HEK293 (cell line): ENCODE results near the gene GRHL3.

Experiments
- BCL11B ChIP-seq: fragments of 450-650 bp; formaldehyde crosslinking; IDR thresholded peaks from 2 replicates; pipeline ENCODE4 v1.5.1; 2016; ENCODE audit warnings: low read depth, missing biosample characterization, missing genetic modification characterization
- BCL6B ChIP-seq: fragments of 450-650 bp; formaldehyde crosslinking; IDR thresholded peaks from 2 replicates; pipeline ENCODE4 v1.5.1; 2017; ENCODE audit warnings: missing biosample characterization, missing genetic modification characterization
- KLF9 ChIP-seq: fragments of 450-650 bp; formaldehyde crosslinking; IDR thresholded peaks from 2 replicates; pipeline ENCODE4 v1.5.1; 2016; ENCODE audit warnings: missing biosample characterization, missing genetic modification characterization, low read depth
- OSR2 ChIP-seq: fragments of 450-650 bp; formaldehyde crosslinking; IDR thresholded peaks from 2 replicates; pipeline ENCODE4 v1.5.1; 2016; ENCODE audit warnings: missing biosample characterization, missing genetic modification characterization
- PRDM1 ChIP-seq: fragments of 450-650 bp; formaldehyde crosslinking; IDR thresholded peaks from 2 replicates; pipeline ENCODE4; 2016; ENCODE audit warnings: missing biosample characterization, missing genetic modification characterization
- PRDM2 ChIP-seq: fragments of 450-650 bp; formaldehyde crosslinking; IDR thresholded peaks from 2 replicates; pipeline ENCODE4 v1.5.1; 2016; ENCODE audit warnings: missing biosample characterization, missing genetic modification characterization, borderline replicate concordance
- REPIN1 ChIP-seq: fragments of 450-650 bp; formaldehyde crosslinking; IDR thresholded peaks from 2 replicates; pipeline ENCODE4 v1.5.1; 2017; ENCODE audit warnings: missing biosample characterization, missing genetic modification characterization, low read depth
- TSHZ1 ChIP-seq: fragments of 450-650 bp; formaldehyde crosslinking; IDR thresholded peaks from 2 replicates; pipeline ENCODE4 v1.5.1; 2016; ENCODE audit warnings: missing biosample characterization, missing genetic modification characterization, borderline replicate concordance
- ZBTB1 ChIP-seq: fragments of 450-650 bp; formaldehyde crosslinking; IDR thresholded peaks from 2 replicates; pipeline ENCODE4 v1.5.1; 2016; ENCODE audit warnings: missing biosample characterization, missing genetic modification characterization
- ZBTB6 ChIP-seq: fragments of 450-650 bp; formaldehyde crosslinking; IDR thresholded peaks from 2 replicates; pipeline ENCODE4 v1.5.1; 2017; ENCODE audit warnings: missing biosample characterization, missing genetic modification characterization
- ZNF155 ChIP-seq: fragments of 450-650 bp; formaldehyde crosslinking; IDR thresholded peaks from 2 replicates; pipeline ENCODE4 v1.5.1; 2016; ENCODE audit warnings: missing biosample characterization, missing genetic modification characterization
- ZNF184 ChIP-seq: fragments of 450-650 bp; IDR thresholded peaks from 2 replicates; pipeline ENCODE4 v1.5.1; 2018; ENCODE audit warnings: missing biosample characterization, mild to moderate bottlenecking, missing genetic modification characterization
- ZNF23 ChIP-seq: fragments of 450-650 bp; formaldehyde crosslinking; IDR thresholded peaks from 2 replicates; pipeline ENCODE4 v1.5.1; 2016; ENCODE audit warnings: missing biosample characterization, missing genetic modification characterization, borderline replicate concordance
- ZNF239 ChIP-seq: fragments of 450-650 bp; formaldehyde crosslinking; IDR thresholded peaks from 2 replicates; pipeline ENCODE4 v1.5.1; 2016; ENCODE audit warnings: missing biosample characterization, missing genetic modification characterization
- ZNF280D ChIP-seq: fragments of 450-650 bp; formaldehyde crosslinking; IDR thresholded peaks from 2 replicates; pipeline ENCODE4 v1.5.1; 2016; ENCODE audit warnings: missing biosample characterization, missing genetic modification characterization
- ZNF423 ChIP-seq: fragments of 450-650 bp; formaldehyde crosslinking; IDR thresholded peaks from 2 replicates; pipeline ENCODE4 v1.5.1; 2016; ENCODE audit warnings: missing biosample characterization, missing genetic modification characterization
- ZNF426 ChIP-seq: fragments of 450-650 bp; formaldehyde crosslinking; IDR thresholded peaks from 2 replicates; pipeline ENCODE4 v1.5.1; 2017; ENCODE audit warnings: missing biosample characterization, missing genetic modification characterization, mild to moderate bottlenecking, inconsistent platforms, moderate library complexity
- ZNF654 ChIP-seq: fragments of 450-650 bp; formaldehyde crosslinking; IDR thresholded peaks from 2 replicates; pipeline ENCODE4 v1.5.1; 2016; ENCODE audit warnings: low read depth, missing biosample characterization, missing genetic modification characterization
- ZNF785 ChIP-seq: fragments of 450-650 bp; formaldehyde crosslinking; IDR thresholded peaks from 2 replicates; pipeline ENCODE4 v1.5.1; 2016; ENCODE audit warnings: missing biosample characterization, missing genetic modification characterization
- ZNF791 ChIP-seq: fragments of 450-650 bp; formaldehyde crosslinking; IDR thresholded peaks from 2 replicates; pipeline ENCODE4 v1.5.1; 2016; ENCODE audit warnings: missing biosample characterization, missing genetic modification characterization
- ZNF792 ChIP-seq: fragments of 450-650 bp; formaldehyde crosslinking; IDR thresholded peaks from 2 replicates; pipeline ENCODE4 v1.5.1; 2016; ENCODE audit warnings: missing biosample characterization, missing genetic modification characterization
- ZNF843 ChIP-seq: fragments of 450-650 bp; formaldehyde crosslinking; IDR thresholded peaks from 2 replicates; pipeline ENCODE4 v1.5.1; 2016; ENCODE audit warnings: missing biosample characterization, missing genetic modification characterization
- ZSCAN4 ChIP-seq: fragments of 450-650 bp; formaldehyde crosslinking; IDR thresholded peaks from 2 replicates; pipeline ENCODE4 v1.5.1; 2017; ENCODE audit warnings: missing biosample characterization, missing genetic modification characterization

GRHL3 gene

DNA sequence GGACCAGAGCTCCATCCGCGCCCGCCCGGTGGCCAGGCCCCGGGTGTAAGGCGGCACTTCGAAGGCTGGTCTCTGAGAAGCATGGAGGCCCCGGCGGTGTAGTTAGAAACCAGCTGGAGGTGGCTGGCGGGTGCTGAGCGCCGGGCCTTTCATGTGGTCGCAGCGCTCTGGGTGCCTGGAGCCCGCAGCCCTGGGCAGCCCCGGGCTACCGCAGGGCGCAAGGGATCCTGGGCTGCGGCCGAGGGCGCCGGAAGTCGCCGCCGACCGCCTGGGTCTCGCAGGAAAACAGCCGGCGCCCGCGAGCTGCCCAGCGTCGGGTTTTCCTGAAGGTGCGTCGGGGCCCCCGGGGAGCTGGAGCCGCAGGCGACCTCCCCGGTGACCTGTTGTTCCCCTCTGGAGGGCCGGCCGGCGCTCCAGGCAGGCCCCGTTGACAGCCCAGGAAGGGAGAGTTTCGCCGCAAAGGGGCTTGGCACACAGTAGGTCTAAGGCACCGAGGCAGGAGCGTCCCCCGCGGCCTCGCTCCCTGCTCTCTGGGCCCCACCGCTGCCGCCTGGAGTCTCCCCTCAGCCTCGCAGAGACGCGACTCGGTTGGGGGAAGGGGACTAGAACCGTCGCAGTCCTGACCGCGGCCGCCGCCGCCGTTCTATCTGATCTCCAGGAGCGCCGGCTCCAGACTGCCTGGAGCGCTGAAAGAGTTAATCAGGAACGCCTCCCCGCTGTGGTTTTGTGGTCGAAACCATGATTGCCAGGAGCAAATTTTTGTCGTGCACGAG lies 2.7 kb downstream of the GRHL3 start (continued):
- no peak for TF ChIP-seq PRDM2
- TF ChIP-seq ZNF280D (tag by site-specific recombination), result no peak
- peak; percentile 43; the same call in 1 of the 2 replicates for TF ChIP-seq KLF9 (tag by site-specific recombination)
- TF ChIP-seq ZBTB1 (tag by site-specific recombination), result peak; percentile 88; the same call in 1 of the 2 replicates
- TF ChIP-seq ZNF239 (tag by site-specific recombination), result no peak
- TF ChIP-seq ZNF654 (tag by site-specific recombination), result no peak
- no peak for TF ChIP-seq ZNF184 (tag by site-specific recombination)
- TF ChIP-seq BCL11B (tag by site-specific recombination), result no peak
- TF ChIP-seq TSHZ1, result peak; percentile 53; the same call in 1 of the 2 replicates
- TF ChIP-seq ZNF423, result peak; percentile 96
- TF ChIP-seq REPIN1 (tag by site-specific recombination), result no peak
- TF ChIP-seq ZNF843 (tag by site-specific recombination), result peak; percentile 76
- no peak for TF ChIP-seq ZNF426 (tag by site-specific recombination)
- no peak for TF ChIP-seq PRDM1 (tag by site-specific recombination)
- no peak for TF ChIP-seq ZNF155 (tag by site-specific recombination)
- TF ChIP-seq ZNF791 (tag by site-specific recombination), result no peak
- TF ChIP-seq ZNF792 (tag by site-specific recombination), result peak; percentile 88
- TF ChIP-seq ZBTB6 (tag by site-specific recombination), result peak; percentile 95
- TF ChIP-seq ZNF23, result no peak
- TF ChIP-seq ZSCAN4 (tag by site-specific recombination), result no peak
- TF ChIP-seq BCL6B, result no peak
- peak; percentile 88 for TF ChIP-seq OSR2 (tag by site-specific recombination)
- no peak for TF ChIP-seq ZNF785 (tag by site-specific recombination)
